Measurements from ENCODE around the gene TNNC1. TPM values are rescaled to one million over a fixed set of nuclear protein-coding genes. Genes with fewer than 3 reads are reported as not detected.

The TNNC1 gene
- total and polyA plus RNA-seq, 9 of the 15 experiments (the other 6 are each of a cell fraction or from before 2014, with no cell fraction given) = 0.08 to 0.85 (median 0.42) TPM; not detected in 4

DNA sequence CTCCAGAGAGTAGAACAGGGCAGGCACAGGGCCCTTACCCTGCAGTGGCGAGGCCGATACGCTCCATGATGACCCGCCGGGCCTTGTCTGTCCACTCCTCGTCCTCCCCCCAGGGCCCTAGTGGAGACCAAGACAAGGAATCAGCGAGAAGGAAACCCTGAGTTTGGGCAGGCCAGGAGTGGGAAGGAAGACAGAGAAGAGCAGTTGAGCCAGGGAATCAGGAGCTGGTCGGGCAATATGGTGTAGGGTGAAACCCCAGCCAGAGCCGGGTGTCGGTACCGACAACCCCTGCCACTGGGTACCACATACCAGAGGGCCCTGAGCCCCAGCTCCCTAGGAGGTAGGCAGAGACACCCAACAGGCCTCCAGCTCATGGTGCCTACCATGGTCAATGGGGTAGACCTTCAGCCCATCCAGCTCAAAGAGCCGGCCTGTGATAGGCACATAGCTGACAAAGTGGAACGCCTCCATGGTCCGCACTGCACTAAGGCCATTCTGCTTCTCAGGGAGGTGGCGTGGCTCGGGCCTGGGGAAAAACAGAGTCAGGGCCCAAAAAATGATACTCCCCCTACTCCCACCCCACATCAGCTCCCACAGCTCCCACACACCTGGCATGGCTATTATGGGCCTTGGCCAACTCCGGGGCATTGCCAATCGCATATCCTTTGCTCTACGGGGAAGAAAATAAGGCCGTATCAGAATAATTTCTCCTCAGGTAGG lies 46.9 kb downstream of the TNNC1 start:
- no peak for ATAC-seq
- no peaks in the 10 kb centered on the region for H4K20me1 ChIP-seq (replicated peaks; ENCODE audit: control insufficient read depth, insufficient read depth, low read length)
- peaks cover 69% of the 10 kb centered on the region; the same call in 2 of the 3 replicates for H3K36me3 ChIP-seq (ENCODE audit: control insufficient read depth, insufficient read depth, low read length)
- H3K27ac ChIP-seq (ENCODE audit: extremely low read depth, low read depth, low read length) = no peak overlapping the region
- intact Hi-C loops (cut with micrococcal nuclease) (no loop called here), in situ Hi-C loops (cut with MboI) (no loop called here)
- no peak for FAIRE-seq
- H3K27me3 ChIP-seq (ENCODE audit: control insufficient read depth in 2 of 2, insufficient read depth in 2 of 2, low read length in 2 of 2) = no peaks in the 10 kb centered on the region
- ChIA-PET CTCF (ENCODE audit: low intra/inter-chr PET ratio) (no interaction called here), POLR2A (interaction anchor here (1.6 kb wide), 1 partner anchor 9 kb away, joined by 11 read pairs; no protein-coding TSS in a partner anchor)
- BruUV-seq (replicated peaks) = no TSS peak
- H3K4me2 ChIP-seq (ENCODE audit: insufficient read depth, low read length) = no peak overlapping the region
- H2AFZ ChIP-seq (ENCODE audit: low read depth, low read length) = no peak overlapping the region
- no peaks in the 10 kb centered on the region for H3K9me3 ChIP-seq (replicated peaks; ENCODE audit: control insufficient read depth, insufficient read depth, low read depth, low read length)
- H3K4me3 ChIP-seq = no peak overlapping the region
- DNase-seq (ENCODE audit: extremely low read depth in 1 of 4, low spot score in 3 of 4) = no peak
- H3K9me1 ChIP-seq (ENCODE audit: control insufficient read depth, insufficient read depth, low read length) = no peaks in the 10 kb centered on the region
- peaks cover 6 to 16% of the 10 kb centered on the region in 2 experiments; a peak in 4 of 5 replicates for H3K4me1 ChIP-seq (replicated peaks in 1 of 2; ENCODE audit: control insufficient read depth in 2 of 2, insufficient read depth in 2 of 2, low read length in 2 of 2)
- peaks cover 36% of the 10 kb centered on the region for H3K79me2 ChIP-seq (ENCODE audit: control insufficient read depth, insufficient read depth, low read length)
- 95% methylated on average over 16 of the region's 20 CpGs for WGBS (ENCODE audit: insufficient coverage, low coverage, missing lambda C conversion rate)
- H3K9ac ChIP-seq (ENCODE audit: insufficient read depth in 1 of 2, low read depth in 2 of 2, low read length in 2 of 2) = 0 out of 4 replicates have a peak overlapping the region, but pooled peaks of 1 of the 2 experiments have one; percentile 14
- TF ChIP-seq MAFG (tag; conservative IDR thresholded peaks at IDR 0.05) = no peak
- TF ChIP-seq BCL6 (CRISPR knock-in tag; IDR thresholded peaks at IDR 0.05) = no peak
- TF ChIP-seq ZNF445 (CRISPR knock-in tag; IDR thresholded peaks at IDR 0.05; ENCODE audit: low read depth) = no peak
- TF ChIP-seq, protein P1, sequence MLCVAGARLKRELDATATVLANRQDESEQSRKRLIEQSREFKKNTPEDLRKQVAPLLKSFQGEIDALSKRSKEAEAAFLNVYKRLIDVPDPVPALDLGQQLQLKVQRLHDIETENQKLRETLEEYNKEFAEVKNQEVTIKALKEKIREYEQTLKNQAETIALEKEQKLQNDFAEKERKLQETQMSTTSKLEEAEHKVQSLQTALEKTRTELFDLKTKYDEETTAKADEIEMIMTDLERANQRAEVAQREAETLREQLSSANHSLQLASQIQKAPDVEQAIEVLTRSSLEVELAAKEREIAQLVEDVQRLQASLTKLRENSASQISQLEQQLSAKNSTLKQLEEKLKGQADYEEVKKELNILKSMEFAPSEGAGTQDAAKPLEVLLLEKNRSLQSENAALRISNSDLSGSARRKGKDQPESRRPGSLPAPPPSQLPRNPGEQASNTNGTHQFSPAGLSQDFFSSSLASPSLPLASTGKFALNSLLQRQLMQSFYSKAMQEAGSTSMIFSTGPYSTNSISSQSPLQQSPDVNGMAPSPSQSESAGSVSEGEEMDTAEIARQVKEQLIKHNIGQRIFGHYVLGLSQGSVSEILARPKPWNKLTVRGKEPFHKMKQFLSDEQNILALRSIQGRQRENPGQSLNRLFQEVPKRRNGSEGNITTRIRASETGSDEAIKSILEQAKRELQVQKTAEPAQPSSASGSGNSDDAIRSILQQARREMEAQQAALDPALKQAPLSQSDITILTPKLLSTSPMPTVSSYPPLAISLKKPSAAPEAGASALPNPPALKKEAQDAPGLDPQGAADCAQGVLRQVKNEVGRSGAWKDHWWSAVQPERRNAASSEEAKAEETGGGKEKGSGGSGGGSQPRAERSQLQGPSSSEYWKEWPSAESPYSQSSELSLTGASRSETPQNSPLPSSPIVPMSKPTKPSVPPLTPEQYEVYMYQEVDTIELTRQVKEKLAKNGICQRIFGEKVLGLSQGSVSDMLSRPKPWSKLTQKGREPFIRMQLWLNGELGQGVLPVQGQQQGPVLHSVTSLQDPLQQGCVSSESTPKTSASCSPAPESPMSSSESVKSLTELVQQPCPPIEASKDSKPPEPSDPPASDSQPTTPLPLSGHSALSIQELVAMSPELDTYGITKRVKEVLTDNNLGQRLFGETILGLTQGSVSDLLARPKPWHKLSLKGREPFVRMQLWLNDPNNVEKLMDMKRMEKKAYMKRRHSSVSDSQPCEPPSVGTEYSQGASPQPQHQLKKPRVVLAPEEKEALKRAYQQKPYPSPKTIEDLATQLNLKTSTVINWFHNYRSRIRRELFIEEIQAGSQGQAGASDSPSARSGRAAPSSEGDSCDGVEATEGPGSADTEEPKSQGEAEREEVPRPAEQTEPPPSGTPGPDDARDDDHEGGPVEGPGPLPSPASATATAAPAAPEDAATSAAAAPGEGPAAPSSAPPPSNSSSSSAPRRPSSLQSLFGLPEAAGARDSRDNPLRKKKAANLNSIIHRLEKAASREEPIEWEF (CRISPR knock-in tag; IDR thresholded peaks at IDR 0.05) = no peak
- TF ChIP-seq NCOR1 (IDR thresholded peaks at IDR 0.05) = no peak
- TF ChIP-seq, protein P2, sequence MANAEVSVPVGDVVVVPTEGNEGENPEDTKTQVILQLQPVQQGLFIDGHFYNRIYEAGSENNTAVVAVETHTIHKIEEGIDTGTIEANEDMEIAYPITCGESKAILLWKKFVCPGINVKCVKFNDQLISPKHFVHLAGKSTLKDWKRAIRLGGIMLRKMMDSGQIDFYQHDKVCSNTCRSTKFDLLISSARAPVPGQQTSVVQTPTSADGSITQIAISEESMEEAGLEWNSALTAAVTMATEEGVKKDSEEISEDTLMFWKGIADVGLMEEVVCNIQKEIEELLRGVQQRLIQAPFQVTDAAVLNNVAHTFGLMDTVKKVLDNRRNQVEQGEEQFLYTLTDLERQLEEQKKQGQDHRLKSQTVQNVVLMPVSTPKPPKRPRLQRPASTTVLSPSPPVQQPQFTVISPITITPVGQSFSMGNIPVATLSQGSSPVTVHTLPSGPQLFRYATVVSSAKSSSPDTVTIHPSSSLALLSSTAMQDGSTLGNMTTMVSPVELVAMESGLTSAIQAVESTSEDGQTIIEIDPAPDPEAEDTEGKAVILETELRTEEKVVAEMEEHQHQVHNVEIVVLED (CRISPR knock-in tag; IDR thresholded peaks at IDR 0.05) = no peak
- TF ChIP-seq, protein P3, sequence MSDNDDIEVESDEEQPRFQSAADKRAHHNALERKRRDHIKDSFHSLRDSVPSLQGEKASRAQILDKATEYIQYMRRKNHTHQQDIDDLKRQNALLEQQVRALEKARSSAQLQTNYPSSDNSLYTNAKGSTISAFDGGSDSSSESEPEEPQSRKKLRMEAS (CRISPR knock-in tag; IDR thresholded peaks at IDR 0.05) = no peak
- no peak for TF ChIP-seq PTTG1 (tag; IDR thresholded peaks at IDR 0.05; ENCODE audit: low read depth)
- TF ChIP-seq ETS2 (tag; IDR thresholded peaks at IDR 0.05; ENCODE audit: borderline replicate concordance, poor library complexity, severe bottlenecking) = no peak
- TF ChIP-seq HSF4 (CRISPR knock-in tag; IDR thresholded peaks at IDR 0.05; ENCODE audit: borderline replicate concordance) = no peak
- TF ChIP-seq SAP30 (IDR thresholded peaks at IDR 0.05; ENCODE audit: borderline replicate concordance, insufficient read depth, low read depth, low read length, poor library complexity, severe bottlenecking) = no peak
- TF ChIP-seq LCOR (CRISPR knock-in tag; IDR thresholded peaks at IDR 0.05) = no peak
- TF ChIP-seq, protein P4, sequence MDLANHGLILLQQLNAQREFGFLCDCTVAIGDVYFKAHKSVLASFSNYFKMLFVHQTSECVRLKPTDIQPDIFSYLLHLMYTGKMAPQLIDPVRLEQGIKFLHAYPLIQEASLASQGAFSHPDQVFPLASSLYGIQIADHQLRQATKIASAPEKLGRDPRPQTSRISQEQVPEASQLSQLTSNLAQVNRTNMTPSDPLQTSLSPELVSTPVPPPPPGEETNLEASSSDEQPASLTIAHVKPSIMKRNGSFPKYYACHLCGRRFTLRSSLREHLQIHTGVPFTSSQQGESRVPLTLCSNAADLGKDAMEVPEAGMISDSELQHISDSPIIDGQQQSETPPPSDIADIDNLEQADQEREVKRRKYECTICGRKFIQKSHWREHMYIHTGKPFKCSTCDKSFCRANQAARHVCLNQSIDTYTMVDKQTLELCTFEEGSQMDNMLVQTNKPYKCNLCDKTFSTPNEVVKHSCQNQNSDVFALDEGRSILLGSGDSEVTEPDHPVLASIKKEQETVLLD (IDR thresholded peaks at IDR 0.05) = no peak

All from K562 (cell line).